Right atrium auricular region (tissue), 2 donors: ENCODE measurements around the gene DEPP1. TPM values are rescaled to one million over a fixed set of nuclear protein-coding genes. Genes with fewer than 3 reads are reported as not detected.

Experiments used
- DNase-seq: peaks from one replicate; pipeline ENCODE4 v3.0.0-alpha.2; 2019; ENCODE audit warnings: low spot score
- H3K27ac ChIP-seq, 2 donors: fragments of 200-600 bp; sonication (generic); 1 replicate in 1 of 2; 2 replicates in 1 of 2; pipeline ENCODE4 v1.5.1; 2016 to 2019
- H3K27me3 ChIP-seq, 2 donors: fragments of 200-600 bp; sonication (generic); one replicate each; pipeline versions ENCODE4 v1.5.1 to v1.6.0; 2017 to 2019
- H3K36me3 ChIP-seq: fragments of 200-600 bp; sonication (generic); one replicate; pipeline ENCODE4 v1.5.1; 2016
- H3K4me1 ChIP-seq, 2 donors: fragments of 200-600 bp; sonication (generic); one replicate each; pipeline versions ENCODE4 v1.5.1 to v1.6.0; 2017 to 2019
- H3K4me3 ChIP-seq, 2 donors: fragments of 200-600 bp; sonication (generic); 1 replicate in 1 of 2; 2 replicates in 1 of 2; pipeline ENCODE4 v1.5.1; 2017 to 2019; ENCODE audit warnings: mild to moderate bottlenecking in 1 of 2, moderate library complexity in 1 of 2
- H3K9me3 ChIP-seq, 2 donors: fragments of 200-600 bp; sonication (generic); one replicate each; pipeline ENCODE4 v1.5.1; 2019
- CTCF ChIP-seq, 2 donors: fragments of 200-600 bp; sonication (generic); IDR thresholded peaks; one replicate each; pipeline ENCODE4 v1.5.1; 2019; ENCODE audit warnings: antibody characterized with exemption in 2 of 2
- total RNA-seq, 2 donors: library from RNA; depleted of rRNA; stranded (reverse); fragments of >200 nt; gene quantifications; one replicate each; pipeline ENCODE4 v1.1.0, GENCODE V29; 2016

DEPP1 gene
- total RNA-seq, 2 donors from 2014 or later = 68.8 to 143 TPM

- DNase-seq = no peak
- H3K4me3 ChIP-seq = no peak overlapping the region
- no peak for TF ChIP-seq CTCF (IDR thresholded peaks at IDR 0.05)
- no peaks in the 10 kb centered on the region for H3K27me3 ChIP-seq
- no peaks in the 10 kb centered on the region for H3K36me3 ChIP-seq
- no peaks in the 10 kb centered on the region for H3K9me3 ChIP-seq
- peaks cover 0 to 51% of the 10 kb centered on the region in 2 donors for H3K4me1 ChIP-seq
- peak overlapping the region; percentile 52 to 68 for H3K27ac ChIP-seq
Measured at GRCh38 chr10:44935966-44936295, 42.7 kb downstream of the DEPP1 start.

GRCh38 chr10:44935201-44935965, 43.2 kb downstream of the DEPP1 start:
- peak; percentile 79 for DNase-seq
- H3K9me3 ChIP-seq = no peaks in the 10 kb centered on the region
- no peak for TF ChIP-seq CTCF (IDR thresholded peaks at IDR 0.05)

GRCh38 chr10:44934416-44935200, 44.0 kb downstream of the DEPP1 start:
- no peak for TF ChIP-seq CTCF (IDR thresholded peaks at IDR 0.05)

More at GRCh38 chr10:44935201-44935965, 43.2 kb downstream of the DEPP1 start:
- Histone ChIP-seq H3K27me3 (no peaks in the 10 kb centered on the region), H3K4me1 (peaks cover 0 to 51% of the 10 kb centered on the region in 2 donors), H3K4me3 (no peak overlapping the region), H3K36me3 (no peaks in the 10 kb centered on the region), H3K27ac (peak overlapping the region; percentile 52 to 68)

GRCh38 chr10:44933451-44934321, 44.9 kb downstream of the DEPP1 start:
- H3K27ac ChIP-seq = peak overlapping the region in 1 of 2 donors; percentile 52
- no peaks in the 10 kb centered on the region for H3K36me3 ChIP-seq
- no peak overlapping the region for H3K4me3 ChIP-seq
- peak; percentile 47 for DNase-seq
- H3K4me1 ChIP-seq = peaks cover 0 to 51% of the 10 kb centered on the region in 2 donors
- no peaks in the 10 kb centered on the region for H3K9me3 ChIP-seq
- no peaks in the 10 kb centered on the region for H3K27me3 ChIP-seq
- no peak for TF ChIP-seq CTCF (IDR thresholded peaks at IDR 0.05)

More at GRCh38 chr10:44934416-44935200, 44.0 kb downstream of the DEPP1 start:
- Histone ChIP-seq H3K36me3 (no peaks in the 10 kb centered on the region), H3K9me3 (no peaks in the 10 kb centered on the region), H3K4me3 (no peak overlapping the region), H3K27ac (peak overlapping the region; percentile 52 to 68), H3K4me1 (peaks cover 0 to 51% of the 10 kb centered on the region in 2 donors), H3K27me3 (no peaks in the 10 kb centered on the region)
- DNase-seq = peak; percentile 63
